ENCODE measurements around the gene MAPK12.
A peak's percentile ranks its signal among the peaks of the same experiment; 100 is the strongest.

MAPK12 gene

DNA sequence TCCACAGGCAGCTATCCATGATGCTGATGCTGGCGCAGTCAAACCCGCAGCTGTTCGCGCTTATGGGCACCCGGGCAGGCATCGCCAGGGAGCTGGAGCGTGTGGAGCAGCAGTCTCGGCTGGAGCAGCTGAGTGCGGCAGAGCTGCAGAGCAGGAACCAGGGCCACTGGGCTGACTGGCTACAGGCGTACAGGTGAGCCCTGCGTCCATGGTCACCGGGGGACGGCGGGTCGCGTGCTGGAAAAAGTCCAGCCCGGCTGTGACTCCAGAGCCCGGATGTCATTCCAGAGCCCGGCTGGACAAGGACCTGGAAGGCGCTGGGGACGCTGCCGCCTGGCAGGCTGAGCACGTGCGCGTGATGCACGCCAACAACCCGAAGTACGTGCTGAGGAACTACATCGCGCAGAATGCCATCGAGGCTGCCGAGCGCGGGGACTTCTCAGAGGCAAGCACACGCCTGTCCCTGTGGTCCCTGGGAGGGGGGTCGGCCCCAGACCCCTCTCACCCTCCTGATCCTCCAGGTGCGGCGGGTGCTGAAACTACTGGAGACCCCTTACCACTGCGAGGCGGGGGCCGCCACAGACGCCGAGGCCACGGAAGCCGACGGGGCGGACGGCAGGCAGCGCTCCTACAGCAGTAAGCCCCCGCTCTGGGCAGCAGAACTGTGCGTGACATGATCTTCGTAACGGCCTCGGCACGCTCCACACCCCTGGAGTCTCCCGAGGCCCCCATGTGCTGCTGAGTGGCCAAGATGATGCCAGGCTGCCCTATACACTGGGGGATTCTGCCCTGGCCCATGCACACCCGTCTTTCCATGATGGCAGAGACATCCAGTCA is 44.6 kb downstream of the MAPK12 start:
- peaks cover 2% of the 10 kb centered on the region for H3K36me3 Mint-ChIP-seq

DNA sequence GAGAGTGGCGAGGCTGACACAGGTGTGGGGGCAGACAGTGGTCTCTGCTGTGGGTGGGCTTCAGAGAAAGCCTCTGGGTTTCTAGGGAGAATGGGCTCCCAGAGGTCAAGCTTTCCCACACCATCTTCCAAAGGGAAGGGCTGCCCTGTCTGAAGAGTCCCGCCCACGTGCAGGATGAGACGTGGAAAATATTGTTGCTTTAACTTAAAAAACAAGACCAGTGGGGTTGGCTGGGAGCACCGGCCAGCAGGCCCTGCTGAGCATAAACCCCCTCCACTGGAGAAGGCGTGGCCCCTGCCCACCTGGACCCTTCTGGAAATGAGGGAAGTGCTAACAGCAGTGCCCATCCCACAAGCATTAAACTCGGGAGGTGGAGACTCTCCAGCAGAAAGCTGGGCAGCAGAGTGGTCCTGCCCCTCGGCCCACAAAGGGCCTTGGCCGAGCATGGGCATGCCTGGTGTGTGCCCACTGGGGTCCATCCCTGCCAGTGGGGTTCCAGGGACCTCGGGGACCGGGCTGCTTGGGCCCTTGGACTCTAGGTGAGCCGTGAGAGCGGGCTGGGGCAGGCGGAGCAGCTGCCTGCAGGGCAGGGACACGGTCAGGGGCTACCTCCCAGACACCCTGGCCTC is 45.3 kb downstream of the MAPK12 start:
- no peaks in the 10 kb centered on the region for H3K9me3 Mint-ChIP-seq (ENCODE audit: low read depth)
- H3K27ac Mint-ChIP-seq, result no peak overlapping the region
- no peaks in the 10 kb centered on the region for H3K27me3 Mint-ChIP-seq
- peaks cover 2% of the 10 kb centered on the region for H3K36me3 Mint-ChIP-seq
- peaks cover 16% of the 10 kb centered on the region for H3K4me1 Mint-ChIP-seq (ENCODE audit: low read depth)
- H3K4me3 Mint-ChIP-seq, result no peak overlapping the region

More for the DNA sequence above, 44.6 kb downstream of the MAPK12 start:
- Mint-ChIP-seq H3K27me3 (no peaks in the 10 kb centered on the region), H3K4me3 (no peak overlapping the region), H3K27ac (no peak overlapping the region), H3K9me3 (ENCODE audit: low read depth) (no peaks in the 10 kb centered on the region), H3K4me1 (ENCODE audit: low read depth) (peaks cover 13% of the 10 kb centered on the region)

DNA sequence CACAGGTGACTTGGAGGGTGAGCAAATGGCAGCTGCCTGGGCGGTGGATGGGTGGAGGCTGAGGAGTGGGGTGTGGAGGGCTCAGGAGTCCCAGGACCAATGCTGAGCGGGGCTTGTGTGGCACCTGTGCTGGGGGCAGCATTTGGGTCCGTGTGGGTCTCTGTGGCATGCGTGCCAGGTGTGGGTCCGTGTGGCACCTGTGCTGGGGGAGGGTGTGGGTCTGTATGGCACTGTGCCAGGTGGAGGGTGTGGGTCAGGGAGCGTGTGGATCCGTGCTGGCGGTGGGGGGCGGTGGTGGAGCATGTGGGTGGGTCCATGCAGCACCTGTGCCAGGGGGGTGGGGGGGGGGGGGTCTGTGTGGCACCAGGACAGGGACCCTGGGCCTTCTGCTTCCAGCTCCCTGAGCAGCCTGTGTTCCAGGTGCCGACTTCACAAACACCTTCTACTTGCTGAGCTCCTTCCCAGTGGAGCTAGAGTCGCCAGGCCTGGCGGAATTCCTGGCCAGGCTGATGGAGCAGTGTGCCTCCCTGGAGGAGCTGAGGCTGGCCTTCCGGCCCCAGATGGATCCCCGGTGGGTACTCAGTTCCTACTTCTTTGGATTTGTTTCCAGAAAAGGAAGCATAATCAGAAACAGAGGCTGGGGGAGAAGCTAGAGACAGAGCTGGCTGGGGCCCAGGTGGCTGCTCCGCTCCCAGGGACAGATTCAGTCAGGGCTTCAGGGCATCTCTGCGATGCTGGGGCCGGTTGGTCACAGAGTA is 46.0 kb downstream of the MAPK12 start:
- H3K4me3 Mint-ChIP-seq, result no peak overlapping the region
- peaks cover 2% of the 10 kb centered on the region for H3K36me3 Mint-ChIP-seq
- peaks cover 19% of the 10 kb centered on the region for H3K4me1 Mint-ChIP-seq (ENCODE audit: low read depth)
- H3K9me3 Mint-ChIP-seq (ENCODE audit: low read depth), result no peaks in the 10 kb centered on the region
- H3K27me3 Mint-ChIP-seq, result no peaks in the 10 kb centered on the region
- H3K27ac Mint-ChIP-seq, result no peak overlapping the region

DNA sequence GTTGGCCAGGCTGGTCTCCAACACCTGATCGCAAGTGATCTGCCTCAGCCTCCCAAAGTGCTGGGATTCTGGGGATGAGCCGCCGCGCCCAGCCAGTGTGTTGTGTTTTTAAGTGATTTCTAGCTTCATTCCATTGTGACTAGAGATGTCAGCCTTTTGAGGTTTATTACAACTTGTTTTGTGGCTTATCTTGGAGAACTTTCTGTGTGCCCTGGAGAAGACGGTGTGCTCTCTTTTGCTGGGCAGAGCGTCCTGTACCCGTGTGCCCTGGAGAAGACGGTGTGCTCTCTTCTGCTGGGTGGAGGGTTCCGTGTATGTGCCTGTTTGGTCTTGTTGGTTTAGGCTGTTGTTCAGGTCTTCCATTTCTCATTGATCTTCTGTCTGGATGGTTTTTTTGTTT is 48.2 kb downstream of the MAPK12 start:
- Mint-ChIP-seq H3K9me3 (ENCODE audit: low read depth) (no peaks in the 10 kb centered on the region), H3K27me3 (no peaks in the 10 kb centered on the region), H3K27ac (peak overlapping the region; percentile 10), H3K4me3 (no peak overlapping the region), H3K36me3 (peaks cover 2% of the 10 kb centered on the region), H3K4me1 (ENCODE audit: low read depth) (peaks cover 22% of the 10 kb centered on the region)

DNA sequence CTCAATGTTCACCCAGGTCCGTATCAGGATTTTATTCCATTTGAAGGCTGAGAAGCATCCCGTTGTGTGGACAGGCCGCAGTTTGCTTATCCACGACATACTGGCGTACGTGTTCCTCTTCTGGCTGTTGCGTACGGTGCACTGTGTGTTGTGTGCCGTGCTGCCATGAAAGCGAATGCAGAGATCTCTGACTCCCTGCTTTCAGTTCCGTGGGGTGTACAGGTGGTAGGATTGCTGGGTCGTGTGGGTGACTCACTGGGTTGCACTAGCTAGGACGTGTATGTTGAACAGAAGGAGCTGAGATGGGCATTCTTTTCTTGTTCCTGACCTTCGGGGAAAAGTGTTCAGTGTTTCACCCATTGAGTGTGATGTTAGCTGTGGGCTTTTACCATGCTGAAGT is 50.3 kb downstream of the MAPK12 start:
- no peak overlapping the region for H3K27ac Mint-ChIP-seq
- H3K36me3 Mint-ChIP-seq, result peaks cover 2% of the 10 kb centered on the region
- no peaks in the 10 kb centered on the region for H3K9me3 Mint-ChIP-seq (ENCODE audit: low read depth)
- H3K4me1 Mint-ChIP-seq (ENCODE audit: low read depth), result peaks cover 22% of the 10 kb centered on the region
- H3K4me3 Mint-ChIP-seq, result no peak overlapping the region
- no peaks in the 10 kb centered on the region for H3K27me3 Mint-ChIP-seq

DNA sequence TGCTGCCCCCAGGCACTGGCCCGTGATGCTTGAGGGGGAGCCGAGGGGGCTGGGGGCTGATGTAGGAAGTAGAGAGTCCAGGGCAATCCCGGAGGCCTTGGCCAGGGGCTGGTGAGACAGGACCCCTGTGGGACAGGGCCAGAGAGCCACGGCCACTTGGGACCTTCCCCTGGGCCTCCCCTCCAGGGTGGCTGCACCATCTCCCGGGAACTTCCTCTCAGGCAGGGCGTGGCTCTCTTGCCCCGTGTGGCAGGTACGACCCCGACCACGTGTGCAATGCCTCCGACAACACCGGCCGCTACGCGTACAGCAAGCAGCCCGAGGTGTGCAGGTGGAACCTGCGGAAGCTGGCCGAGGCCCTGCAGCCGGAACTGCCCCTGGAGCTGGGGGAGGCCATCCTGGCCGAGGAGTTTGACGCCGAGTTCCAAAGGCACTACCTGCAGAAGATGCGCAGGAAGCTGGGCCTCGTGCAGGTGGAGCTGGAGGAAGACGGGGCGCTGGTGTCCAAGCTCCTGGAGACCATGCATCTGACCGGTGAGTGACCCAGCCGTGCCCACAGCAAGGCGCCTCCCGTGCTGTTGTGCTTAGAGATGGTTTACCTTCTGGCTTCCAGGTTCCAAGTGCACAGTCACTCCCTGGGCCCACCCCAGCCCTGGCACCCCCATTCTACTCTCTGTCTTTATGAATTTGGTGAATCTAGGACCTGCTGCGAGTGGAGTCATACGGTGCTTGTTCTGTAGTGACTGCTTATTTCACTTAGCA is 50.9 kb downstream of the MAPK12 start:
- H3K9me3 Mint-ChIP-seq (ENCODE audit: low read depth), result no peaks in the 10 kb centered on the region
- peaks cover 2% of the 10 kb centered on the region for H3K36me3 Mint-ChIP-seq
- no peaks in the 10 kb centered on the region for H3K27me3 Mint-ChIP-seq
- H3K4me3 Mint-ChIP-seq, result no peak overlapping the region
- H3K27ac Mint-ChIP-seq, result no peak overlapping the region
- H3K4me1 Mint-ChIP-seq (ENCODE audit: low read depth), result peaks cover 22% of the 10 kb centered on the region

DNA sequence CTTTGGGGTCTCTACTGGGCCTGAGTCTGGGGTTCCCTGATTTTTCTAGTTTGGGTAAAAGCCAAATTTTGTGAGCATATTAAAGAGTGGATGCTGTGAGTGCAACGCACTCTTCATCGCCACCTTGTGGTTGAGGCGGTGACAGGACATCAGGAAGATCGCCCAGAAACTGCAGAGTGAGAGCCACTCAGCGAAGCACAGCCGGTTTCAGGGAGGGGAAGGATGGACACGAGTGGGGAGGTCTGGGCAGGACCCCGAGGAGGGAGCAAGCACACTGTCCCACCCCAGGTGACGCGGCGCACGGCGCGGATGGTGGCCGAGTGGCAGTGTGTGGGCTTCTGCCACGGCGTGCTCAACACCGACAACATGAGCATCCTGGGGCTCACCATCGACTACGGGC is 51.6 kb downstream of the MAPK12 start:
- Mint-ChIP-seq H3K4me1 (ENCODE audit: low read depth) (peaks cover 27% of the 10 kb centered on the region), H3K36me3 (peaks cover 2% of the 10 kb centered on the region), H3K4me3 (no peak overlapping the region), H3K27me3 (no peaks in the 10 kb centered on the region), H3K9me3 (ENCODE audit: low read depth) (no peaks in the 10 kb centered on the region), H3K27ac (peak overlapping the region; percentile 85)

DNA sequence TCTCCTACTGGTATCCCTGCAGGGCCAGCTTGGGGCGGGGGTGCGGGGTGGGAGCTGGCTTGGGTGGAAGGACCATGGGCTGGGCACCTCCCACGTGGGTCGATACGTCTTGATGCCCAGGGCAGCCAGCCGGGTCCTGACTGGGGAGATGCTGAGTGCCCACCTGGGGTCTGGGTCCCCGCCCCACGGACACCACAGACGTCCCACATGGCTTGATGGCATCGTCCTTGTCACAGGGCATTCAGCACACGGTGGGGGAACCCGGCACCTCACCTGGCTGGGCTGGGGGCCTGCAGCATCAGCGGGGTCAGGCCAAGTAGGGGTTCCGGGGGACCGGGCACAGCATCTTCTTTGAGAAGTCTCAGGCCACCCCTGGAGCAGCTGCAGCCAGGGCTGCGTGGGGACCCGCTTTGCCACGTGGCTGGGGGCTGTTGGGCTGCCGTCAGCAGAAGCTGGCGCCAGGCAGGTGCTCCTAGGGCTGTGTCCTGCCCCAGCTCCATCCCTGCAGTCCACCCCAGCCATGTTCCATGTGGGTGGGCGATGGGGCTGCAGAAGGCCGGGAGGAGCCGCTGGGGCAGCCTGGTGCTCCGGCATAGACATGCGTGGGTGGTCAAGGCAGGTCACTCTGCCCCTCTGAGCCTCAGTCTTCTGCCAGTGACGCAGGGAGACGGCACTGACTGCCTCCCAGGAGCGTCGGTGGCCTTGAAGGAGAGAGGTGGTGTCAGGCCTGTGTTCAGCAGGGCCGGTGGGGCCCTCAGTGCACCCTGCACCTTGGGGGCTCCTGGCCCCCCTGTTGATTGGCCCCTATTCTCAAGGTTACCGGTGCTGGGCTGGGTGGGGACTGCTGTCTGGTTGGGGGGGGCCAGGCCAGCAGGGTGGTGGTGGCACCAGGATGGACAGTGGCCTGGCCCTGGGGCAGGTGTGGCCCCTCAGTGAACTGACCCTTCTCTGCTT is 52.3 kb downstream of the MAPK12 start:
- peaks cover 2% of the 10 kb centered on the region for H3K36me3 Mint-ChIP-seq
- no peak overlapping the region for H3K4me3 Mint-ChIP-seq
- H3K27ac Mint-ChIP-seq, result peak overlapping the region; percentile 85
- no peaks in the 10 kb centered on the region for H3K9me3 Mint-ChIP-seq (ENCODE audit: low read depth)
- H3K27me3 Mint-ChIP-seq, result no peaks in the 10 kb centered on the region
- H3K4me1 Mint-ChIP-seq (ENCODE audit: low read depth), result peaks cover 28% of the 10 kb centered on the region

DNA sequence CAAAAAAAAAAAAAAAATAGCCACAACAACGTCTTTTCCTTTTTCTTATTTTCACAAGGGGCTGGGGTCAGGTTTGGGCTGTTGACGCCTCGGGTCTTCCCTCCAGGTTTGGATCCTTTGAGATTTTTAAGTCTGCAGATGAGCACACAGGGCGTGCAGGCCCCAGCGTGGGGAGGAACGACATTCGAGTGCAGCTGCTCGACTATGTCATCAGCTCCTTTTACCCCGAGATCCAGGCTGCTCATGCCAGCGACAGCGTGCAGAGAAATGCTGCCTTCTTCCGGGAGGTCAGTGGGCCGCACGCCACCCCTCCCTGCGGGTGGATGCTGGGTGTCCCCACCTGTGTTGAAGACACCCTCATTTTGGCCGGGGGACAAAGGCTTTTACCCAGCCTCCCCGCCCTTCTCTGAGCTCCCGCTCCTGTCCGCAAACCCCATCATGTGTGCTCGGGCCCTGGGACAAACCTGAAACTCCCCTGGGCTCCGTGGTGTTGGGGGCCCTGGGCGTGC is 53.0 kb downstream of the MAPK12 start:
- H3K36me3 Mint-ChIP-seq, result peaks cover 2% of the 10 kb centered on the region
- no peaks in the 10 kb centered on the region for H3K9me3 Mint-ChIP-seq (ENCODE audit: low read depth)
- peaks cover 29% of the 10 kb centered on the region for H3K4me1 Mint-ChIP-seq (ENCODE audit: low read depth)
- no peak overlapping the region for H3K4me3 Mint-ChIP-seq
- no peaks in the 10 kb centered on the region for H3K27me3 Mint-ChIP-seq
- H3K27ac Mint-ChIP-seq, result no peak overlapping the region

DNA sequence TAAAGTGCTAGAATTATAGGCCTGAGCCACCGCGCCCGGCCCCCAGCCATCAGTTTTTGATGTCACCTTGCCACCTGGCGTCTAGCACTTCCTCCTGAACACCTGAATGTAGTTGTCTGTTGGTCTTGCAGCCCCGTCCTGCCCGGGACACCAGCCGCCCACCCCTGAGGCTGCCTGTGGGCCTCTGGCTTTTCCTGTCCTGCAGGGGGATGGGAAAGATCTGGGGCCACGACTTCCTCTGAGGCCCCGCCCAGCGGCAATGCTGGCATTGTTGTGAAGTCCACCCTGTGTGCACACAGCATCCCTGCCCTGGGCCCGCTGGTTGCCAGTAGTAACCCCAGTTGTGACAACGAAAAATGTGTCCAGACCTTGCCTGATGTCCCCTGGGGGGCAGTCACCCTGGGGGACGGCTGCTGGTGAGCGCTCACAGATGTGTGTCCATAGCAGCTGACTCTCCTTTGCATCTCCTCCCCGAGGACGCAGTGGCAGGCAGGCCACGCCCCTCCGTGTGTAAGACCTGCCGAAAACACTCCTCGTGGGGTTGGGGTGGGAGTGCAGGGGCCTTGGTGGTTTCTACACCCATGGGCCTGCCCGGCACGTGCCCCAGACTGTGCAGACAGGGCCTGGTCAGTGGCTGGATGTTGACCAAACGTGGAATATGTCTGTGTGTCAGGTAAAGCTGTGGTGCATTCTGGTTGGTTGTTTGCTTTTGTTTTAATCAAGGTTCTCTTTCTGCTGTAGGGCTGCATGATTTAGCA is 53.9 kb downstream of the MAPK12 start:
- H3K4me1 Mint-ChIP-seq (ENCODE audit: low read depth), result peaks cover 29% of the 10 kb centered on the region
- H3K27me3 Mint-ChIP-seq, result no peaks in the 10 kb centered on the region
- H3K4me3 Mint-ChIP-seq, result no peak overlapping the region
- H3K36me3 Mint-ChIP-seq, result peaks cover 2% of the 10 kb centered on the region
- no peaks in the 10 kb centered on the region for H3K9me3 Mint-ChIP-seq (ENCODE audit: low read depth)
- no peak overlapping the region for H3K27ac Mint-ChIP-seq

DNA sequence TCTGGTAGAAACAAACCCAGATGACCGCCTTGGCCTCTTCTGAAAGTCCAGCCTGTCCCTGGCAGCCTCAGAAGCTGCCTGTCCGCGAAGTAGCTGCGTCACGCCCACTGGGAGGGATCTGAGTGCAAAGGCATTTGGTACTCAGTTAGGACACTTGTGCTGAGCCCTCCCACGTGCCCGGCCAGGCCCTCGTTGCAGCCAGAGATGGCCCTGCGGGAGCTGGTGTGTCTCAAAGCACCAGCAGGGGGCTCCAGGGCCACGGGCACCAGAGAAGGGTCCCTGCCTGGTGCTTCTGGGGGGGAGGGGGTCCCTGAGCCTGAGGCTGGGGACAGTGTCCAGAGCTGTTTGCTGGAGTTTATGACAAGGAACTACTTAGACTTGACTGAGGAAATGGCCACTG is 54.9 kb downstream of the MAPK12 start:
- Mint-ChIP-seq H3K27ac (no peak overlapping the region), H3K4me3 (no peak overlapping the region)

DNA sequence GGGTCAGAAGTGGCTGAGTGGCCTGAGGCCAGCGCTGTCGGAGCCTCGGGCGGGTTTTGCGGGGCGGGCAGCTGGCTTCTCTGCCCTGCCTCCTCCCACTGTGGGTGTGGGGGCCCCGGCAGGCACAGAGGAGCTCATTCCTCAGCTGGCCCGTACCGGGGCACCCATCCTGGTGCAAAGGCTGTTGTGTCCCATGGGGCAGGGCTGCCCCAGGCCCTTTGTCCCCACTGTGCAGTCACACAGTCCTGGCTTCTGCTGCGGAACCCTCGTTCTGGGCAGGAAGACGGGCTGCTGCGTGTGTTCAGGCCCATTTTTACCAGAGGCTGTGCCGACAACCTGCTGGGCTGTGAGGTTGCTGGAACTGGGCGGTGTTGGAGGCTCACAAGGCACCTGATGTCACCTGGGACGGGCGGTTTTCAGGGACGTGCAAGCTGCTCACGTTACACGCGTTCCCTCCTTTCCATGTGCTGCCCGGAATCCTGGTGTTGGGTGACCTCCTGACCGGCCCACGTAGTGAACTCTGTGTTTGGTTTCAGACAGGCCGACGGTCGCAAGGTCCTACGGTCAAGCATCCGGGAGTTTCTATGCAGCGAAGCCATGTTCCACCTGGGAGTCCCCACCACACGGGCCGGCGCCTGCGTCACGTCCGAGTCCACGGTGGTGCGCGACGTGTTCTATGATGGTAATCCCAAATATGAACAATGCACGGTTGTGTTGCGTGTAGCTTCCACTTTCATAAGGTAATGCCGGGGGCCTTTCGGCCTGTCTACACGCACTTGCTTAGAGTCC is 55.5 kb downstream of the MAPK12 start:
- Mint-ChIP-seq H3K4me1 (ENCODE audit: low read depth) (peaks cover 29% of the 10 kb centered on the region), H3K27ac (no peak overlapping the region), H3K4me3 (no peak overlapping the region), H3K36me3 (no peaks in the 10 kb centered on the region), H3K9me3 (ENCODE audit: low read depth) (no peaks in the 10 kb centered on the region), H3K27me3 (no peaks in the 10 kb centered on the region)

More for the DNA sequence above, 54.9 kb downstream of the MAPK12 start:
- H3K36me3 Mint-ChIP-seq, result no peaks in the 10 kb centered on the region
- peaks cover 33% of the 10 kb centered on the region for H3K4me1 Mint-ChIP-seq (ENCODE audit: low read depth)
- H3K27me3 Mint-ChIP-seq, result no peaks in the 10 kb centered on the region
- no peaks in the 10 kb centered on the region for H3K9me3 Mint-ChIP-seq (ENCODE audit: low read depth)

Measured in activated naive CD8-positive, alpha-beta T cell (primary cell).